Measurements from ENCODE around the gene ZBED1.

ZBED1 gene

GRCh38 chrX:2449135-2449886, 51.5 kb downstream of the ZBED1 start:
- DNase-seq (ENCODE audit: extremely low read depth, low read depth), result no peak
- no peak for TF ChIP-seq CTCF (IDR thresholded peaks at IDR 0.05; ENCODE audit: low read depth, low read length)

- DNase-seq (ENCODE audit: extremely low read depth, low read depth), result no peak
- TF ChIP-seq CTCF (IDR thresholded peaks at IDR 0.05; ENCODE audit: low read depth, low read length), result no peak
Measured at GRCh38 chrX:2447484-2447883, 53.3 kb downstream of the ZBED1 start.

GRCh38 chrX:2446815-2447214, 54.0 kb downstream of the ZBED1 start:
- no peak for DNase-seq (ENCODE audit: extremely low read depth, low read depth)
- no peak for TF ChIP-seq CTCF (IDR thresholded peaks at IDR 0.05; ENCODE audit: low read depth, low read length)

GRCh38 chrX:2445662-2446623, 54.8 kb downstream of the ZBED1 start:
- DNase-seq (ENCODE audit: extremely low read depth, low read depth), result no peak
- TF ChIP-seq CTCF (IDR thresholded peaks at IDR 0.05; ENCODE audit: low read depth, low read length), result no peak

- no peak for DNase-seq (ENCODE audit: extremely low read depth, low read depth)
- TF ChIP-seq CTCF (IDR thresholded peaks at IDR 0.05; ENCODE audit: low read depth, low read length), result no peak
Measured at GRCh38 chrX:2442694-2443093, 58.1 kb downstream of the ZBED1 start.

GRCh38 chrX:2441466-2441865, 59.3 kb downstream of the ZBED1 start:
- no peak for DNase-seq (ENCODE audit: extremely low read depth, low read depth)
- no peak for TF ChIP-seq CTCF (IDR thresholded peaks at IDR 0.05; ENCODE audit: low read depth, low read length)

GRCh38 chrX:2439613-2440012, 61.2 kb downstream of the ZBED1 start:
- no peak for TF ChIP-seq CTCF (IDR thresholded peaks at IDR 0.05; ENCODE audit: low read depth, low read length)
- no peak for DNase-seq (ENCODE audit: extremely low read depth, low read depth)

Measured in AG09319 (cell line).